K562 (cell line): ENCODE measurements around the gene FNDC4. TPM values are rescaled to one million over a fixed set of nuclear protein-coding genes. Genes with fewer than 3 reads are reported as not detected.

Experiments
- CEBPZ ChIP-seq: fragments of 150-350 bp; IDR thresholded peaks from 2 replicates; pipeline ENCODE4 v1.6.1; 2014; ENCODE audit warnings: low read depth, mild to moderate bottlenecking, low read length, borderline replicate concordance
- PBX2 ChIP-seq, 2 experiments: IDR thresholded peaks in 1 of 2; conservative IDR thresholded peaks in 1 of 2; 2 replicates each; pipeline ENCODE4 v1.6.1; 2016; ENCODE audit warnings: low read depth in 2 of 2, mild to moderate bottlenecking in 1 of 2, missing compliant biosample characterization in 1 of 2, missing genetic modification characterization in 1 of 2, moderate library complexity in 1 of 2
- polyA plus RNA-seq, 8 experiments: library from polyadenylated mRNA; depleted of rRNA in 4 of 8; stranded (reverse) in 5 of 8; unstranded in 3 of 8; fragments of >200 nt; fragmentation: Nextera tagmentation in 2 of 8; fragmentation: Illumina TruSeq in 1 of 8; extraction: Ambion mirVana in 2 of 8; extraction: Trizol in 1 of 8; gene quantifications; 2 replicates each; pipeline versions ENCODE4 v1.2.1 to v1.2.3, GENCODE V29; 2011 to 2014; ENCODE audit warnings: inconsistent platforms in 1 of 8, missing spikeins in 1 of 8
- total RNA-seq, 7 experiments: library from RNA; depleted of rRNA in 6 of 7; stranded (reverse); fragments of >200 nt in 6 of 7; fragmentation: Illumina TruSeq in 2 of 7; extraction: Trizol in 2 of 7; gene quantifications; 2 replicates each; pipeline versions ENCODE4 v1.2.1 to v1.2.3, GENCODE V29; 2011 to 2021; ENCODE audit warnings: low replicate concordance in 1 of 7

The FNDC4 gene
- total and polyA plus RNA-seq, 9 of the 15 experiments (the other 6 are each of a cell fraction or from before 2014, with no cell fraction given): 0.28 to 4.9 (median 2.3) TPM

DNA sequence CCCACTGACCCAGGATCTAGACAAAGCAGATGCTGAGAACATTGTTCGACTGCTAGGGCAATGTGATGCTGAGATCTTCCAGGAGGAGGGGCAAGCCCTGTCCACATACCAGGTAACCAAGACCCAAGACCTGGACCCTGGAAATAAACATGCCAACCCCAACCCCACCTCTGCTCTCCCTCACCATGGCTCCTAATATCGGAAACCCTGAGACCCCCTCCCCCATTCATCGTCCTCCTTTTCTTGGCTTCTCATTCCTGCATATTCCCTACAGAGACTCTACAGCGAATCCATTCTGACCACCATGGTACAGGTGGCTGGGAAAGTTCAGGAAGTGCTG lies 2.3 kb upstream of the FNDC4 start (continued):
- TF ChIP-seq PBX2 (CRISPR knock-in tag; IDR thresholded peaks at IDR 0.05; ENCODE audit: low read depth) (no peak), PBX2 (tag; conservative IDR thresholded peaks at IDR 0.05; ENCODE audit: low read depth) (no peak), CEBPZ (no peak)
